ENCODE data around the gene SGCG.
"Not testable (repeated sequence)": the region's sequence is repeated elsewhere in the genome, so short reads cannot be mapped to it uniquely, and the experiment has no call there.

SGCG gene, protein sequence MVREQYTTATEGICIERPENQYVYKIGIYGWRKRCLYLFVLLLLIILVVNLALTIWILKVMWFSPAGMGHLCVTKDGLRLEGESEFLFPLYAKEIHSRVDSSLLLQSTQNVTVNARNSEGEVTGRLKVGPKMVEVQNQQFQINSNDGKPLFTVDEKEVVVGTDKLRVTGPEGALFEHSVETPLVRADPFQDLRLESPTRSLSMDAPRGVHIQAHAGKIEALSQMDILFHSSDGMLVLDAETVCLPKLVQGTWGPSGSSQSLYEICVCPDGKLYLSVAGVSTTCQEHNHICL

DNA sequence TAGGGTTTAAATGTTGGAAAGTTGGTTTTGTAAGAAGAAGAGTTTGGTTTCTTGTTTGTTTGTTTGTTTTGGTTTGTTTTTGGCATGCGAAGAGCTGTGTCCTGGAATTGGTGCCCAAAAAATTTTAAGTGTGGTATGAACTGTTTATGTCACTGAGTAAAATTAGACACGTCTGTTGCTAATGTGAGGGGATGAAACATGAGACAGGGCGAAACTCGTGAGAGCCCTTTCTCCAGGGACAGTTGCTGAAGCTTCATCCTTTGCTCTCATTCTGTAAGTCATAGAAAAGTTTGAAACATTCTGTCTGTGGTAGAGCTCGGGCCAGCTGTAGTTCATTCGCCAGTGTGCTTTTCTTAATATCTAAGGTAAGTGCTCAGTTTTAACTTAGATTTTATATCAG lies at the start of gene SGCG:
TSS of gene SGCG (plus strand) at position 269 of the 400 bp plus-strand sequence. CDS start 22,716 bp downstream, outside the sequence.
- no peak for DNase-seq

DNA sequence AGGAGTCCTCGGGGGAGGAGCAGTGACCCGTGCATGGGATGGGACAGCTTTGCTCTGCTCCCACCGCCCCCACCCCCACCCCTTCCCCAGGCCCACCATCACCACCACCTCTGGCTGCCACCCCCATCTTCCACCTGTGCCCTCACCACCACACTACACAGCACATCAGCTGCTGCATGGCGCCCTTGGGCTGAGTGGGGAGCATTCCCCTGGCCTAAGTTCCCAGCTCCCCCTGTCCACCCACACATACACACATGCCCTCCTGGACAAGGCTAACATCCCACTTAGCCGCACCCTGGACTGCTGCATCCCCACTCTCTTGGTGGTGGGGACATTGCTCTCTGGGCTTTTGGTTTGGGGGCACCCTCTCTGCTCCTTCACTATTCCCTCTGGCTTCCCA lies 46.2 kb upstream of the SGCG start:
- no peak for DNase-seq

DNA sequence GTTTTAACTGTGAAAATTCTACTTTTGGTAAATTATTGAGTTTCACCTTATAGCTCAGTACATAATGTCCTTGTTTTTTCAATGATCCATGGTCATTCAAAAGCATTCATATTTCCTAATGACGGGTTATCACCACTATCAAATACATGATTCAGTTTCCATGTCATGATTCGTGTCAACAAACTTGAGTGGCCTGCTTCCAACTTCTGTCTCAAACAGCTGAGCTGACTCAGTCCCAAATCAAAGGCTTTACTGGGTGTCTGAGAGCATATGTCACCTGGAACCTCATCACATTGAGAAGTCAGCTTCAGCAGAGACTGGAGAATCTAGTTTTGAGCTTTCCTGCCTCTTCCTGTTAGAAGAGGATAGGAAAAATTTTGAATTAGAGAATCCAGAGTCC lies 40.3 kb upstream of the SGCG start:
- DNase-seq: no peak

DNA sequence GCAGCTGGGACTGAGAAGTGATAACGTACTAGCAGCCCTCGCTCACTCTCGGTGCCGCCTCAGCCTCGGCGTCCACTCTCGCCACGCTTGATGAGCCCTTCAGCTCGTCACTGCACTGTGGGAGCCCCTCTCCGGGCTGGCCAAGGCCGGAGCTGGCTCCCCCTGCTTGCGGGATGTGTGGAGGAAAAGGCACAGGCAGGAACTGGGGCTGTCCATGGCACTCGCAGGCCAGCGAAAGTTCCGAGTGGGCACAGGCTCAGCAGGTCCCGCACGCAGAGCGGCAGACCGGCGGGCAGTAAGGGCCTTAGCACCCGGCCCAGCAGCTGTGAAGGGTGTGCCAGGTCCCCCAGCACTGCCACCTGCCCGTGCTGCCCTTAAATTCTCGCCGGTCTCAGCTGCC lies 38.8 kb upstream of the SGCG start:
- DNase-seq: no peak

DNA sequence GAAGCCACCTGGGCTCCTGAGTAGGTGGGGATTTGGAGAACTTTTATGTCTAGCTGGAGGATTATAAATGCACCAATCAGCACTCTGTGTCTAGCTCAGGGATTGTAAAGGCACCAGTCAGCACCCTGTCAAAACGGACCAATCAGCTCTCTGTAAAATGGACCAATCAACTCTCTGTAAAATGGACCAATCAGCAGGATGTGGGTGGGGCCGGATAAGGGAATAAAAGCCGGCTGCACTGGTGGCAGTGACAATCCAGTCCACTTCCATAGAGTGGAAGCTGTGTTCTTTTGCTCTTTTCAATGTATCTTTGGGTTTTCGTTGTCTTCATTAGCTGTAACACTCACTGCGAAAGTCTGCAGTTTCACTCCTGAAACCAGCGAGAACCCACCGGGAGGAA lies 38.2 kb upstream of the SGCG start:
- DNase-seq: not testable (repeated sequence)

DNA sequence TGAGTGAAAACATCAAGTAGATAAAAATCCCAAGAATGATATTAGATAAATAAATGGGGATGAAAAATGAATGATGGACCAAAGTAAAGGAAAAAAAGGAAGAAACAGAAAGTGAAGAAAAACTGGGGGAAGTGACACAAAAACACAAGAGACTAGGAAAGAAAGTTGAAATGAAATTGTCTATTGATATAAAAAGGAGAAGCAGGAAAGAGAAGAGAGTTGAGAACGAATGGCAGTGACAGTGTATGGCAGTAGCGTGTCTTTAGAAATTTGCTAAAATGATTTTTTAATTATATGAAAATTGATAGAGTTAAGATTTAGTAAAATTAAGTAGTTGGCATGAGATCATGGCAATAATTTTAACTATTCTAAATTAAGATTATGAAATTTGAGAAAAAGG lies 36.3 kb upstream of the SGCG start:
- no peak for DNase-seq

DNA sequence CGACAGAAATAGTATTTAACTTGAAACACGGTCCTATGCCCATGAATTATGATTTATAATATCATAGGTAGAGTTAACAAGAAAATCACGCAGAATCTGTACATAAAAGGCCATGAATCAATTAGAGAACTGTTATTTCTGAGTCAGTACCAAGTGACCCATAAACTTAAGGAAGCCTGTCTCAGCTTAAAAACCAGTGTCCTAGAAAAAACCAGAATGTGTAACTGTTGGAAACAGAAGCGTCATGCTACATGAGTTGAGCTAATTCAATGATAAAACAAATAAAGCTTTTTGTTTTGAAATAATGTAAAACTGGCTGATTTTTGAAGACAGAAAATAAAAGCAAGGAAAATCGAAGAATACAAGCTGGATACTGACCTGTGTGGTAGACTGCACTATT lies 34.8 kb upstream of the SGCG start:
- no peak for DNase-seq

DNA sequence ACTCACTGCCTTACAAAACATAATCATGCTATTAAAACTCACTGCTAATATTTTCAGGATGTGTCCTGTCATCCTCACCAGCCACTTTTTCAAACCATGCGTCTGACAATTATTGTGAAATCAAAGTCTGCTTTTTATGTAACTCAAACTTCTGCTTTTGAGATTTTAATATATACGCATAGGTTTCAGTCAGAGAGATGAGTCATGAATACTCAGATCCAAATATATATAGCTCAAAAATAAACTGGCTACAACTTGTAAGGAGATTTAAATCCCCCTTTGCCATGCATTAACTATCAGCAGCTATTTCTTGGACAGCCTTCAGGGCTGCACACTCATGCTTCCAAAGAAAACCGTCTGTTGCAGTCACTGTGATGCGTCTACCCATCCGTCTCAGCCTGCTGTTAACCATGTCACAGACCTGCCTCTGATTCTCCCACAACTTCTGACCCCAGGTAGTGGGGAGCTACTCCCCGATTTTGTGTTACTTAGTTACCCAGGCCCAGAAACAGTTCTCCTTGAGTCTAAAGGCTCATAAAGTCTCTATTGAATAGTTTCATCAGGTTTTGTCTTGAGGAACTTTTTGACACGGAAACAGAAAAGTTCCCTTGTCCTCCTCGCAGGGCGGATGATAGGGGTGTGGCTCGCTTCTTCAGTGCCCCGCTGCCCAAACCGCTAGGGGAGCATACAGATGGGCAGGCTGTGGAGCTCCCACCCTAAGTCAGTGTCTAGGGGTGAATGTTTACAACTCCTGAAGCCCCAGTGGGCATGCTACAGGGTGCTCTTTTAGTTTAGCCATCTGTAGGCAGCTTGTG lies 33.8 kb upstream of the SGCG start:
- no peak for DNase-seq

DNA sequence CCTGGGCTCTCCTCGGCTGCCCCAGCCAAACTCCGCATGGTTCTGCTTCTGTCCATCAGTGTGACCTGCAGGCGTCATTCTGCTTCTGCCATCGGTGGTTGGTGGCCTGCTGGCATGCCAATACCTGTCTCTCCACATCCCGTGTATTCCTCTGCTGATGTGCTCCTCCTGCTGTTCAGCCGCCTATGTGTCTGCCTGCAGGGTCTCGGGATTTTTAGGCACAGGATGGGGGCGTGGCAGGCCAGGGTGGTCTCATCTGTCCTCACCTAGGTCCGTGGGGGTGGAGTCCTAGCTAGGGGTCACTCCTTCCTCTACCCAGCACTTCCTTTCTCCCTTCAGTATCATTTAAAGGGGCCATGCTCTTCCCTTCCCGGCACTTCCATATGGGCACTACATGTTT lies 33.0 kb upstream of the SGCG start:
- DNase-seq: no peak

DNA sequence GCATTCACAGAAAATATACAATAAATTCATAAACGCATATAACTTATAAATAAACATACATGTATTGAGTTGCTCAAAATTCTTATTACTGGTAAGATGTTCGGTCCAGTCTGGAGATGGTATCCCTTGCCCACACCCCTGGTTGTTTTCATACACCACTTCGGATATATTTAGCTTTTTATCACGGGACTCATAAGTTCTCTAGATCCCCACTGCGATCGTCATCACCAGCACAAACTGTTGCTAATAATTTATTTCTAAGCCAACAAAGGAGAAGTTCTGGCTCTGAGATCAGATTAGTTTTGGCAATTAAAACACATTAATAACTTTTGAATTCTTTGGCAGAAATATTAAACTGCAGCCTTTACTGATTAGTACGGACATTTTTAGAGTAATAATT lies 23.0 kb upstream of the SGCG start:
- no peak for DNase-seq

DNA sequence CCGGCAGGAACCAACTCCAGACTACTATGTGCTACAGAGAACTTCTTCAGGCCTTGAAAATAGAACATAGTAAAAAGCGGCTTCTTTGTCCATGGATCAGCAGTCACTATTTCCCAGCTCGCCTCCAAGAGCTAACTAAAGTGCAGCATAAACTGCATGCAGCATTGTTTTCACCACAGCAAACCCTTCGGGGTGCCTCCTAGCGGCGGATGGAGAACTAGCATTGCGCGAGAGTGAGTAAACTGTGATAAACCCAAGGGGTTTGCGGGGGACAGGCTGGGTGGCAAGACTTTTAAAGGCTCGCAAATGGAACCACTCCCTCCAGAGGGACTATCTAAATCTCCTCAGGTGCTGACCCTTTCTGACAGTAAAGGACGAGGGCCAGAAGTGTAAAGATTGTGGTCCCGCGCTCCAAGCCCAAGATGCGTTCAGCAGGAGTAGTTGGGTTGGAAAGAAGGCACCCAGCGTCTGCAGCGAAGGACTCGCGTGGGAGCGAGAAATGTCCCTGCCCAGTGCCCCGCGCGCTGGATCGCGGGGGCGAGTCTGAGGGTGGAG lies 21.5 kb upstream of the SGCG start:
- DNase-seq: peak; percentile 1

DNA sequence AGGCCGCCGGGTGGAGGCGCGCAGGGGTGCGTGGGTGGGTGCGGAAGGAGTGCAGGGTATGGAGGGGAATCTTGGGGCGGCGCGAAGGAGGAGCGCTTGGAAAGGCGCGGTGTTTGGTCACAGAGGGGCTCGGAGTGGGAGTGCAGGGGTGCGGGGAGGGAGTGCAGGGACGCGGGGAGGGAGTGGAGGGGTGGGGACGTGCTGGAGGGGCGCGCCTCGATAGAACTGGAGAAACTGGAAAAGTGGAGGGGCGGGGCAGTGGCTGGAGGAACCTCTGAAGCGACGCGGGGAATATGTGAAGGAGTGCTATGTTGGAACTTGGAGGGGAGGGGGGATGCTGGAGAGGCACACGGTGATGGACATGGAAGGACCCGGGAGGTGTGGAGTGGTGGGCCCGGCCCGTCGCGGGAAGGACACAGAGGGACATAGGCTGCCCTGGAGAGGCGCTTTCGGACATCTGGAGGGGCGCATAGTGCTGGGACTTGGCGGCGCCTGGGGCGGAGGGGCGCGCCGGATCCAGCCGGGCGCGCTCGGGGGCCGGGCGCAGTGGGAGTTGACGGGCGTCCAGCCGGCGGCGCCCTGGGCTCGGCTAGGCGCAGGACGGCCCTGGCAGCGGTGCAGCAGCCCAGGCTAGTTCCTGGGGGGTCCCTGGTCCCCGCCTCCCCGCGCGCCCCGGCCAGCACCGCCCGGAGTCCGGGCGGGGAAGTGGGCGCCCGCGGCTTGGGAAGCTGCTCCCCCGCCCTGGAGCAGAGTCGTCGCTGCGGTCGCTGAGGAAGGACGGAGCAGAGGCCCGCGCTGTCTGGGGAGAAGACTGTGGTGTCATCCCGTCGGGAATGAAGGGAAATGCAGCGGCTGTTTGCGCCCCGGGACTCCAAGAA lies 20.8 kb upstream of the SGCG start:
- DNase-seq: no peak

DNA sequence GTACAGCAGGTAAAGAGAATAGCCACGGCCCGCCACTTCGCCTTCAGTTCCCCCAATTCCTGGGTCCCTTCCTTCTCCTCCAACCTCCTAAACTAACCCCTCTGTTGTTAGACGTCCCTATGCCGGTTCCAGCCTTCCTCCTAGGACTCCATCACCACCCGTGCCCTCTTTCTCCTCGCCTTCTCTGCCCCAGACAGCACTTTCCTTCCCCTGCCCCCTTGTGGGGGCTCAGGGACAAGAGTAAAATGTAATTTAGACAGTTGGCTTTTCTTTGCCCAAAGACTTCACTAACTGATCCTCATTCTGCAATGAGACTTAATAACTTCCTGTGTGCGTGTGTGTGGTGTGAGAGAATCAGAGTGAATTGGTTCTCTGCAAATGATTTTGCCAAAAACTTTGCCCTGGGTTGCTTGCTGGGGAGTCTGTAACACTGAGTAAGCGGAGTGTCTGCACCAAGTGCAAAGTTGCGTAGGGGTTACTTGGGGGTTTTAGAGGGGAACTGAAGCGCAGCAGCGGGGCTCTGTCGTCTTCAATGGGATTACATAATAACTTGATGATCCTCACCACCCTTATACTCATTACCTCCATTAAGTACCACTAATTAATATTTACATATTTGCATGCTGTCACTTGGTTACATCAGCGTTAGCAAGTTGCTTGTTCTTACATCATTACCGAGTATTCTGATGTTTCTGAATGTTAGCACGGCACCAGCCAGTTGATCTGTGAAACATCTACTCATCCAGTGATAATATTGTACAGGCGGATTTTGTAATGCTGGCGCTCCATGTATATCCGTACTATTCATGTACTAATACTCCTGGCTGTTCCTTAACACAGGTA lies 19.9 kb upstream of the SGCG start:
- DNase-seq: no peak

DNA sequence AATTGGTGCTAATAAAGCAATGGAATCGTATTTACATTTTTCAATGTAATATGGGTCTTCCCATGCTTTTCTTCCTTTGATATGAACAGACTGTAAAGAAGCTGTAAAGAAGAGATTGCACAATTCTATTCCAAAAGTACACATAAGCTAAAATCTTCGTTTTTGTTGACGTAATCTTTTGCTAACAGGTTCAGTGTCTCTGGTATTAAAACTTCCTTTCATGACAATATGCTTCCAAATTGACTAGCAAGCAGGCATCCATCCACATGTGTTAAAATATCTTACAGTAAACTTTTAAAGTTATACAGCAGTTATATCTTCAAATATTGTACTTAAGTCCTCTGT lies 19.3 kb upstream of the SGCG start:
- DNase-seq: no peak

DNA sequence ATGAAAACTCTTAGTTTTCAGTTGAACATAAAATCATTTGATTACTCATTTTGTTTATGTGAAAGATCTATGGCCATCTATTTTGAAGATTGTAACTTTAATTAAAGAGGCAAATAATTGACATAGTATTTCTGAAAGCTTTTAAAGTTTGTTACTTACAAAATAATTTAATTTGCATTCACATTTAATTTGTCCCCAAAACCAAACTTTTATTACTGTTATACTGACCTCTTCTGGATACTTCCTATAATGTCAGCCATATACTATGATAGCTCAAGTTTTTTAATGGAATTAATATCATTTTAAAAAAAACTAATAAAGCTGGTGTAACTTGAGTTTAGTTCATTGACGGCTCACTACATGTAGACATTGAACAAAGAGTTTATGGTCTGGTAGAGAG lies 4.9 kb upstream of the SGCG start:
- DNase-seq: no peak

DNA sequence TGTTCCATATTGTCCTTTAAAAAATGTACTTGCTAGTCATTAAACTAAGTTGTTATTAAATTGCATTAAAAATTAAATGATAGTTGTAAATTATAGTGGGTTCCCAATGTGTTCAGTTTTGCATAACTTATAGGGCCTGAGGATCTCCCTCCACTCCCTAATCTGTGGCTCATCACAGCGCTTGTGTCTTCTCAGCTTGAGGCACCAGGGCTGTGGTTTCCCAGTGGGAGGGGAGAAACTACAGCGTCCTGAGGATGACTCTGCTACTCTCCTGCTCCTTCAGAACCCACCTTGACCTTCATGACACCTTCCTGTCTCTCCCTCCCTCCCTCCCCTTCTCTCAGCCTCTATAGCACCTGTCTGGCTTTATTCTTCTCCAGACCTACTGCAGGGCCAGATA lies 1.4 kb downstream of the SGCG start:
- no peak for DNase-seq

DNA sequence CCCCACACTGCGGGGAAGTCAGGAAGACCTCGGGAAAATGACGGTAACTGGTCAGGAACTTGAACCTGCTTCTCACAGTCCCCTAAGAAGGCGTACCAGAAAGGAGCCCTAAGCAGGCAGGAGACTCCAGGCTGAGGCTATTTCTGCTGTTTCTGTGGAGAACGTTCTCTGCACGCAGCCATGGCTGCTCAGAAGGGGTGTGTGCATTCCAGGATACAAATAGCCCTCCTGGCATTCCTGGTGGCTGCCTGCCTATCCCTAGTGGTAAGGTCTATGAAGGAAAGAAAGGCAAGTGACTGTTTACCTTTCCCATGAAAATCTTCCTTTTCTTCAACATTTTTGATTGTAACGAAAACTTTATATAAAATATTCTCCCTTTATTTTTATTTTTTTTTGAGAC lies 2.5 kb downstream of the SGCG start:
- no peak for DNase-seq

DNA sequence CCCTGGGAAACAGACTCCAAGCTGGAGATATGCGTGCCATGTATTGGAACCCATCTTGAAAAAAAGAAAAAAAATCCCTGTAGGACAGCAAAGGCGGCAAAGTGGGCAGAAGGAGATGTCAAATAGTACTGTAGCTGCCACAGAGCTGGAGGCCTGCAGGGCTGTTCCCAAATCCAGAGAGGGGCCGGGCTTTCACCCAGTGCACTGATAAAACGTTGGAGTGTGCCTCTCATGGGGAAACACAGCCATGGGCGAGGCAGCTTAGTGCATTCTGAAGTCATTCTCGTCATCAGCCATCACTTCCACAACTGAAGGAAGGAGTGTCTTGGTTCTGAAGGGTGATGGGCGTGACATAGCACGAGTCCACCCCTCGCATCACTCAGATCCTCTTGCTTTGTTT lies 4.8 kb downstream of the SGCG start:
- DNase-seq: no peak

DNA sequence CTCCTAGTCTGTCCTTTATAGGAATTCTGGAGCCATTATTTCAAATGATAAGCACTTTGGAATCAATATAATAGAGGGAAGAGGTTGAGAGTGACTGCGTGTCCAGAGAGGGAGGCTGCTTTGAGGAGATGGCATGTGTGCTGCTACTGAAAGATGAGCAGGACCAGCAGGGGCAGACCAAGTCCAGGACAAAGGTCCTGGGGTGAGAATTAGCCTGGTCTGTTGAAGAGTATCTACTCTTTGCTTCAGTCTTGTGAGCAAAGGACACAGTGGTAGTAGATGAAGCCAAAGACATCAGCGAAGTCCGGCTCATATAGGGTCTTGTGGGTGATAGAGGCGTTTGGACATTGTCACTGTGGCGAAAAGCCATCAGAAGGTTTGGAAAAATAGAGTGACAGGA lies 21.1 kb downstream of the SGCG start:
- DNase-seq: no peak

DNA sequence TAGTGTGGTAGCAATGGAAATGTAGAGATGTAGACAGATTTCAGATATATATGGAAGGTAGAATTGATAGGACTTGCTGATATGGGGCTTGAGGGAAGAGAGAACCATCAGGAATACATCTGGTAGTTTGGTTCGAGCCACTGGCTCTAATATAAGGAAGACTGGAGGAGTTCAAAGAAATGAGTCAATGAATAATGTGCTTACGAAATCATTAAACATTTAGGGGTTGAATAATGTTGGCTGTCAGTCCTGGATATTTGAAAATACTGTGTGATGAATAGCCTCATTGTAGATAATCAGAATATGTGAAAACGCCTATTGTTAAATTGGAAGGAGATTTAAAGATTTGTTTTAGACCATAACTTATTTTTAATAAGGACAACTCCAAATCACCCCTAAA lies 21.6 kb downstream of the SGCG start:
- no peak for DNase-seq

DNA sequence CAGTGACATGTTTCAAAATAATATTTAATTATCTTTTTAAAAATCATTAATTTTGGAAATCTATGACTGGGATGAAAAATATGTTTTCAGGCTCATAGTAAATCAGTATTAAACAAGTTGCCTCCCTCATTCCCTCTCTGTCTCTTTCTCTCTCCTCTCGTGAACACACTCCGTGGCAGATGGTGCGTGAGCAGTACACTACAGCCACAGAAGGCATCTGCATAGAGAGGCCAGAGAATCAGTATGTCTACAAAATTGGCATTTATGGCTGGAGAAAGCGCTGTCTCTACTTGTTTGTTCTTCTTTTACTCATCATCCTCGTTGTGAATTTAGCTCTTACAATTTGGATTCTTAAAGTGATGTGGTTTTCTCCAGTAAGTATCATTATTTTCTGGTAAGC lies 22.7 kb downstream of the SGCG start:
- DNase-seq: no peak

DNA sequence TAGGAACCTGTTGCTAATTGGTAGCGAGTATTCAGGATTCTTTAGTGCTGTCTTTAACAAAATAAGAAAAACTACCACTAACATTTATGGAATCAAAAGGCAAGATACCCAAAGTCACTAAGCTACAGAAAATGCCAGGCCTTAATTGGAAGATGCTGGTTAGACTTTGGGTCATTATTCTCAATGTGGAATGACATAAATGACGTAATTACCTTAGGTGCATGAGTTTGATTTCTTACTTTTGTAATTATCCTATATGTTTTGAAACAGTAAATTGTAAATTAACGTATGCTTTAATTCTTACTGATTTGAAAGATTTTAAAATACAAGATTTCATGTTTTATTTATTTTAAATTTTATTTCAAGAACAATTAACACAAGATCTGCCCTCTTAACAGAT lies 25.0 kb downstream of the SGCG start:
- DNase-seq: no peak

DNA sequence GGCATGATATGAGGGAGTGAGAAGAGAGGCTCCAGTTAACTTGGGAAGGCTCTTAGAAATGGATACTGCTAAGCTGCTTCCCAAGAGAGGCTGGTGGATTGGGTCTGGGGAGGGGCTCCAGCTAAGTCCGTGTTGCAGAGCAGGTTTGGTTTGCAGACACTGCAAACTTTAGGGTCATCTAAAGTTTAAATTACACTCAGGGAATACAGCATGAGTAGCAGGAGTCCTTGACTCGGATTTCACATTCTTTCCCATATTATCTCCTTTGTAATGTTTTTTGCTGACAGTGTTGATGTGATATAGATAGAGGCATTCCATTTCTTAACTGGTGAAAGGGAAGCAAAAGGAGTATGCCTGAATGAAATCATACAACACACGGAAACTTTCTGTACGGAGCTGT lies 31.9 kb downstream of the SGCG start:
- no peak for DNase-seq

Data from CD4-positive, alpha-beta T cell treated with Interleukin-17A for 1 hour (primary cell).